Endothelial cell (in vitro differentiated cells): ENCODE results near the gene STAT1. TPM values are rescaled to one million over a fixed set of nuclear protein-coding genes. Genes with fewer than 3 reads are reported as not detected.
A peak's percentile ranks its signal among the peaks of the same experiment; 100 is the strongest.

Experiments
- DNase-seq: peaks from one replicate; pipeline ENCODE4 v3.0.0; 2021; ENCODE audit warnings: low spot score
- H3K27ac Mint-ChIP-seq: one replicate; pipeline ENCODE4 v1.8.0; 2021; ENCODE audit warnings: mixed read lengths, inconsistent platforms; ENCODE audit not compliant: unreplicated experiment
- H3K27me3 Mint-ChIP-seq: one replicate; pipeline ENCODE4 v1.8.0; 2021; ENCODE audit warnings: mild to moderate bottlenecking, moderate library complexity, mixed read lengths, inconsistent platforms; ENCODE audit not compliant: unreplicated experiment
- H3K36me3 Mint-ChIP-seq: one replicate; pipeline ENCODE4 v1.8.0; 2021; ENCODE audit warnings: mild to moderate bottlenecking, low read depth, mixed read lengths, inconsistent platforms; ENCODE audit not compliant: unreplicated experiment
- H3K4me1 Mint-ChIP-seq: one replicate; pipeline ENCODE4 v1.8.0; 2021; ENCODE audit warnings: mild to moderate bottlenecking, mixed read lengths, inconsistent platforms; ENCODE audit not compliant: unreplicated experiment
- H3K4me3 Mint-ChIP-seq: one replicate; pipeline ENCODE4 v1.8.0; 2021; ENCODE audit warnings: mild to moderate bottlenecking, mixed read lengths, inconsistent platforms; ENCODE audit not compliant: unreplicated experiment
- H3K9me3 Mint-ChIP-seq: one replicate; pipeline ENCODE4 v1.8.0; 2021; ENCODE audit warnings: mixed read lengths, inconsistent platforms; ENCODE audit not compliant: unreplicated experiment
- CTCF ChIP-seq: fragments of 200-600 bp; sonication (generic); IDR thresholded peaks from one replicate; pipeline ENCODE4 v1.5.0; 2021; ENCODE audit warnings: antibody characterized with exemption; ENCODE audit not compliant: unreplicated experiment
- total RNA-seq: library from RNA; stranded (reverse); fragmentation: NEBNext Ultra II Directional; extraction: Animal tissue kit (Norgen Biotek cat#: 25700); gene quantifications from one replicate; pipeline ENCODE4 v1.2.1, GENCODE V29; 2021; ENCODE audit not compliant: unreplicated experiment

The STAT1 gene
- total RNA-seq, 1 donor from 2014 or later, result 30.1 TPM

GRCh38 chr2:190994148-190994547 lies 19.8 kb downstream of the STAT1 start:
- Mint-ChIP-seq H3K27ac (no peak overlapping the region), H3K36me3 (peaks cover 51% of the 10 kb centered on the region), H3K4me3 (peak overlapping the region; percentile 39), H3K27me3 (no peaks in the 10 kb centered on the region), H3K9me3 (no peaks in the 10 kb centered on the region), H3K4me1 (no peaks in the 10 kb centered on the region)
- TF ChIP-seq CTCF, result no peak
- no peak for DNase-seq

DNA sequence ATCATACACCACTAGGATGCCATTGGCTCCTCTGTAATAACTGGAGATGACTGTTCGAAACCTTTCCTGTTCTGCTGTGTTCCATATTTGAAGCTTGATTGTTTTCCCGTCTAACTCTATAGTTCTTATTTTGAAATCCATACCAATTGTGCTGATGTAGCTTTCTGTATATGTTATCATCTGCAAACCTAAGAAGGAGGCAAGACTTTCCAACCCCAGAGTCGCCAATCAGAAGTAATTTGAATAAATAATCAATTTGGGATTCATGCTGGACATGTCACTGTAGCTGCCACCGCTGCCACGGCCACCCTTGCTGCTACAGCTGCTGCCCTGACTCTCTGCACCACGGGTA lies 20.7 kb downstream of the STAT1 start:
- no peaks in the 10 kb centered on the region for H3K27me3 Mint-ChIP-seq
- H3K36me3 Mint-ChIP-seq, result peaks cover 56% of the 10 kb centered on the region
- H3K9me3 Mint-ChIP-seq, result no peaks in the 10 kb centered on the region
- TF ChIP-seq CTCF, result no peak
- H3K27ac Mint-ChIP-seq, result no peak overlapping the region
- DNase-seq, result no peak
- H3K4me1 Mint-ChIP-seq, result no peaks in the 10 kb centered on the region
- H3K4me3 Mint-ChIP-seq, result no peak overlapping the region

DNA sequence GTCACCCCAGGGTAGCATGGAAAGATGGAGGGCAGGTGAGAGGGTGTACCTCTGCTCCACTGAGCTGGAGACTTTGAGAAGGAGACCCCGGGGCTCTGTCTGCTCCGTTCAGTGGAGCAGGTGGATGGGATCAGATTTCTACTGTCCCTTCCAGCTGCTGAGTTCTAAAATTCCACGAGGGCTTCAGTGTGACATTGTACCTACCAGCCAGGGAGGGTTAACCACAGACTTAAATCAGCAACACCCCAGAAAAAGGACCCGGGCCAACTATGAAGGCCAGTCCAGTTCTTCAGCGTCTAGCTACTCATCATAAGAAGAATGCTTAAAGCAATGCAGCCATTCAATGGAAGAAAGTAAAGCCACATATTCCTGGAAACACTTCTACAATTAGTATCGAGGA lies 23.8 kb downstream of the STAT1 start:
- no peak for DNase-seq
- no peak overlapping the region for H3K4me3 Mint-ChIP-seq
- peaks cover 57% of the 10 kb centered on the region for H3K36me3 Mint-ChIP-seq
- peaks cover 3% of the 10 kb centered on the region for H3K27me3 Mint-ChIP-seq
- no peaks in the 10 kb centered on the region for H3K9me3 Mint-ChIP-seq
- H3K4me1 Mint-ChIP-seq, result peaks cover 6% of the 10 kb centered on the region
- H3K27ac Mint-ChIP-seq, result no peak overlapping the region
- no peak for TF ChIP-seq CTCF

DNA sequence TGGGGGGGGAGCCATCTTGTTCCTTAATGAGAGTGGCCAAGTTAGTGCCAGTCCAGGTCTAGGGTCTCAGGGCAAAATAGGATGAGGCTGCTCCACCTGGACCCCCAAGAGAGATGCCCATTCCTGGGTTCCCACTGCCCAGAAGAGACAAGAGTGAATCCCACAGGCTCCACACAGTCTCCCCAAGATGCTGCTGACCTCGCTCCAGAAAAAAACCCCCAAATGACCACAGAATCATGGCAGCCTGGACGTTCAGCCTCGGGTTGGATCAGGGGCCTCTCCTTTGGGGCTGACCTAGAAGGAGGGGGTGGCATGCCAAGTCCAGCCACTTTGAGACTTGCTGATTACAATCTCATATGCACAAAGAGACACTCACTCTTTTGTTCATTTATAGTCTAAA lies 25.1 kb downstream of the STAT1 start:
- Mint-ChIP-seq H3K4me3 (no peak overlapping the region), H3K9me3 (no peaks in the 10 kb centered on the region), H3K36me3 (peaks cover 57% of the 10 kb centered on the region), H3K4me1 (peaks cover 6% of the 10 kb centered on the region), H3K27ac (no peak overlapping the region), H3K27me3 (peaks cover 6% of the 10 kb centered on the region)
- TF ChIP-seq CTCF, result no peak
- no peak for DNase-seq

DNA sequence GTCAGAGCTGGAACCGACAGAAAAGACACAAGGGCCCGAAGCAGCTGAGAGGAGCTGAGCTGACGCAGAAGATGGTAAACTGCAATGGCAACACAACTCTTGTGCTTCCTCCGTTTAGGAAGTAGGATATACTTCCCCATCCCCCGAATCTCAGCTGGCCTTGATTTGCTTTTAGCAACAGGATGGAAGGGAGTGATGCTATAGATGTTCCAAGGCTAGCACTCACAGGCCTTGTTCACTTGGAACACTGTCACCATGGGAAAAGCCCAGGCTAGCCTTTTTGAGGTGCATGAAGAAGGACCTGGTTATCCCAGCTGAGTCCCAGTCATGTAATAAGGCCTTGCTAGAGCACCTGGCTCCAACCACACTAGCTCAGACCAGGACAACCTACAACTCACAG lies 26.0 kb downstream of the STAT1 start:
- Mint-ChIP-seq H3K4me3 (no peak overlapping the region), H3K9me3 (no peaks in the 10 kb centered on the region), H3K27ac (no peak overlapping the region), H3K4me1 (peaks cover 6% of the 10 kb centered on the region), H3K27me3 (peaks cover 7% of the 10 kb centered on the region), H3K36me3 (peaks cover 55% of the 10 kb centered on the region)
- no peak for DNase-seq
- TF ChIP-seq CTCF, result no peak
